Activated CD4-positive, alpha-beta T cell treated with anti-CD3 and anti-CD28 coated beads, Interleukin-2, Interleukin-6, amounts not matched to agents 100 ng/mL and 50 ng/mL, durations not matched to agents 16 hours and 8 hours (primary cell): ENCODE results near the gene ADAT3.
"Not testable (repeated sequence)": the region's sequence is repeated elsewhere in the genome, so short reads cannot be mapped to it uniquely, and the experiment has no call there.

Experiments used
- DNase-seq: peaks from one replicate; pipeline ENCODE4 v3.0.0-alpha.2; 2020

Gene ADAT3

GRCh38 chr19:1884291-1884718, 20.9 kb upstream of the ADAT3 start:
- peak; percentile 35 for DNase-seq

- DNase-seq: no peak
Observed at GRCh38 chr19:1884719-1885334, 20.4 kb upstream of the ADAT3 start.

GRCh38 chr19:1885398-1886119, 19.6 kb upstream of the ADAT3 start, which contains the start of gene ABHD17A:
TSS of gene ABHD17A (minus strand) at chr19:1885496. CDS start at chr19:1881566, 3,930 bp downstream.
- peak; percentile 97 for DNase-seq

GRCh38 chr19:1886360-1886759, 18.8 kb upstream of the ADAT3 start:
- DNase-seq: not testable (repeated sequence)

- no peak for DNase-seq
Observed at GRCh38 chr19:1888385-1888784, 16.8 kb upstream of the ADAT3 start.

GRCh38 chr19:1889907-1890306, 15.3 kb upstream of the ADAT3 start:
- no peak for DNase-seq

- DNase-seq: no peak
Observed at GRCh38 chr19:1893791-1894190, 11.4 kb upstream of the ADAT3 start.

- no peak for DNase-seq
Observed at GRCh38 chr19:1896508-1896907, 8.7 kb upstream of the ADAT3 start.

- DNase-seq: no peak
Observed at GRCh38 chr19:1901940-1902404, 3.2 kb upstream of the ADAT3 start.

GRCh38 chr19:1902923-1903322, 2.3 kb upstream of the ADAT3 start:
- no peak for DNase-seq

GRCh38 chr19:1904860-1905109, 414 bp upstream of the ADAT3 start:
- DNase-seq: no peak

GRCh38 chr19:1905863-1906375, 720 bp downstream of the ADAT3 start:
- no peak for DNase-seq

- no peak for DNase-seq
Observed at GRCh38 chr19:1906985-1907562, 1.9 kb downstream of the ADAT3 start.

GRCh38 chr19:1907563-1908363, 2.6 kb downstream of the ADAT3 start:
- no peak for DNase-seq

- DNase-seq: no peak
Observed at GRCh38 chr19:1908364-1908678, 3.1 kb downstream of the ADAT3 start.

GRCh38 chr19:1909761-1910080, 4.5 kb downstream of the ADAT3 start:
- DNase-seq: no peak

GRCh38 chr19:1910177-1910576, 5.0 kb downstream of the ADAT3 start:
- DNase-seq: no peak

GRCh38 chr19:1911098-1911497, 5.9 kb downstream of the ADAT3 start:
- no peak for DNase-seq

- no peak for DNase-seq
Observed at GRCh38 chr19:1911995-1912394, 6.8 kb downstream of the ADAT3 start.

- no peak for DNase-seq
Observed at GRCh38 chr19:1912760-1913505, 7.7 kb downstream of the ADAT3 start.

- no peak for DNase-seq
Observed at GRCh38 chr19:1913781-1914577, 8.8 kb downstream of the ADAT3 start.

GRCh38 chr19:1914826-1915341, 9.7 kb downstream of the ADAT3 start:
- no peak for DNase-seq
